Memory B cell (primary cell): ENCODE data around the gene RTL10.
A peak's percentile ranks its signal among the peaks of the same experiment; 100 is the strongest.

Experiments
- ATAC-seq: fragments of 150-1000 bp; cut with Tn5 transposase; 2 replicates; pipeline ENCODE4 v1.10.0; 2021; ENCODE audit warnings: low read depth, mild to moderate bottlenecking, moderate library complexity
- DNase-seq, 2 donors: peaks; one replicate each; pipeline ENCODE4 v3.0.0; 2022; ENCODE audit warnings: low spot score in 2 of 2
- H3K27ac Mint-ChIP-seq: one replicate; pipeline ENCODE4 v1.8.0; 2022; ENCODE audit warnings: mild to moderate bottlenecking, moderate library complexity, mixed read lengths
- H3K27me3 Mint-ChIP-seq: one replicate; pipeline ENCODE4 v1.8.0; 2022; ENCODE audit warnings: mixed read lengths
- H3K36me3 Mint-ChIP-seq: one replicate; pipeline ENCODE4 v1.8.0; 2022; ENCODE audit warnings: mild to moderate bottlenecking, mixed read lengths
- H3K4me1 Mint-ChIP-seq: one replicate; pipeline ENCODE4 v1.8.0; 2022; ENCODE audit warnings: mixed read lengths
- H3K4me3 Mint-ChIP-seq: one replicate; pipeline ENCODE4 v1.8.0; 2022; ENCODE audit warnings: mild to moderate bottlenecking, moderate library complexity, mixed read lengths
- H3K9me3 Mint-ChIP-seq: one replicate; pipeline ENCODE4 v1.8.0; 2022; ENCODE audit warnings: mixed read lengths

RTL10 gene, protein sequence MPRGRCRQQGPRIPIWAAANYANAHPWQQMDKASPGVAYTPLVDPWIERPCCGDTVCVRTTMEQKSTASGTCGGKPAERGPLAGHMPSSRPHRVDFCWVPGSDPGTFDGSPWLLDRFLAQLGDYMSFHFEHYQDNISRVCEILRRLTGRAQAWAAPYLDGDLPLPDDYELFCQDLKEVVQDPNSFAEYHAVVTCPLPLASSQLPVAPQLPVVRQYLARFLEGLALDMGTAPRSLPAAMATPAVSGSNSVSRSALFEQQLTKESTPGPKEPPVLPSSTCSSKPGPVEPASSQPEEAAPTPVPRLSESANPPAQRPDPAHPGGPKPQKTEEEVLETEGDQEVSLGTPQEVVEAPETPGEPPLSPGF

DNA sequence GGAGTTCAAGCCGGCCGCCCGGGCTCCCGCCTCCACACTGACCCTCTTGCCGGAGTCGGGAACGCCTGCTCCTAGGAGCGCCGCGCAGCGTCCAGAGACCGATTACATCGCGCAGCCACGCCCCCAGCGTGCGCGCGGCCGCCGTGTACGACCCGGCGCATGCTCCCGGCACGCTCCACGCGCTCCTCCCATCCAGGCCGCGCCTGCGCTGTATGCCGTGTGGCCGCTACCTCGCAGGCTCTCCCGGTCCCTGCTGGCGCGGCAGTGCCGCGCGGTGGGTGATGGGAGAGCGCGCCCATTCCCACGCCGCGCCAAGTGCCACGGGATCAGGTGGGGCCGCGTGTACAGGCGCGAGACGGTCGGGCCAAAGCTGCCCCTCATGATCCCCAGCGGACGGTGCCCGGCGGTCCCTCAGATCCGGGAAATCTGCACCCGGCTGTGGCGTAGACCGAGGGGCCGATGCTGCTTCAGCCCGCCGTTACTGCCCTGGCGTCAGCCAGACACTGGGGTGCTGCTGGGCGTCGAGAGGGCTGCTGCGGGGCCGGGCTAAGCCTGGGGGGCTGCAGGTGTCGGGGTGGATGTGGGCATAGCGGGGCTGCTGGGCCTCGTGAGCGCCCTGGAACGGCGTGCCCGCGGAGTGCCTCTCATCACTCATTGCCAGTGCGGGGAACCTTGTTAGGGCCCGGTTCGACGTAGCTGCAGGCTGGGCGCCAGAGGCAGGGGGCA, at the start of gene RTL10, which contains the start of gene GNB1L:
RTL10 (minus strand) TSS at position 97 of the 726 bp plus-strand sequence. CDS start 2,613 bp downstream, outside the sequence.
GNB1L (minus strand) TSS at position 97 of the 726 bp plus-strand sequence. CDS start 33,519 bp downstream, outside the sequence.
- H3K36me3 Mint-ChIP-seq: peaks cover 7% of the 10 kb centered on the region

DNA sequence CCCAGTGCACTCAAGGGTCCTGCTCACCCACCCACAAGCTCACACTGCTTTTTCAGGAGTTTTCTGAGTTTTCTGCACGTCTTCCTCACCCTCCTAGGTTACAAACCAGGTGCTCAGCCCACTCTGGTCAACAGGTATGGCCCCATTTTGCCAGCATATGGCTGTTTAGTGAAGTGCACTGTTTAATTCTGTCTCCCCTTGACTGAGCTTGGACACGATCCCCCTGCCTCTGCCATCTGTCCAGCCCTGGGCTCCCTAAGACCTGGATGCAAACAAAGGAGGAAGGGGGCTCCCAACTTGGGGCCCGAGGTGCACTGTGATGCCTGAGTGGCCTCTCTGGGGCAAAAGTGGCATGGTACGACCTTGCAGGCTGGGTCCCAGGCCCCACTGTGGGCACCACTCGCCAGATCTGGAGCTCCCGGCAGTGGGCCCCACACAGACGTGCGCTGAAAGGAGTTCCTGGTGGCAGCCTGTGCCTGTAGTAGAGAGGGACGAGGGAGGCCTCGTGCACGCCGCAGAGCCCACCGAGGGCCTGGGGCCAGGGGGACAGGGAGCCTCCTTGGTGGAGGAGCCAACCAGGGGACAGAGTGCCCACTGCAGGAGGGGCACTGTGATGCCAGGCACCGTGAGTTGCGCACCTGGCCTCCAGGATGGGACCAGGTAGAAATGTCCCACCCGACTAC, 49.6 kb upstream of the RTL10 start:
- Mint-ChIP-seq H3K27me3 (no peaks in the 10 kb centered on the region), H3K36me3 (peaks cover 10% of the 10 kb centered on the region), H3K9me3 (no peaks in the 10 kb centered on the region), H3K27ac (no peak overlapping the region), H3K4me1 (peaks cover 5% of the 10 kb centered on the region), H3K4me3 (no peak overlapping the region)
- ATAC-seq (no peak), DNase-seq (no peak)

More for the DNA sequence above, at the start of gene RTL10, which contains the start of gene GNB1L:
- Mint-ChIP-seq H3K4me1 (peaks cover 27% of the 10 kb centered on the region), H3K27ac (peak within 1 kb of the TSS; percentile 89), H3K9me3 (no peaks in the 10 kb centered on the region), H3K27me3 (no peaks in the 10 kb centered on the region), H3K4me3 (peak within 1 kb of the TSS; percentile 93)
- DNase-seq (peak; percentile 89 to 92), ATAC-seq (peak; percentile 92)

DNA sequence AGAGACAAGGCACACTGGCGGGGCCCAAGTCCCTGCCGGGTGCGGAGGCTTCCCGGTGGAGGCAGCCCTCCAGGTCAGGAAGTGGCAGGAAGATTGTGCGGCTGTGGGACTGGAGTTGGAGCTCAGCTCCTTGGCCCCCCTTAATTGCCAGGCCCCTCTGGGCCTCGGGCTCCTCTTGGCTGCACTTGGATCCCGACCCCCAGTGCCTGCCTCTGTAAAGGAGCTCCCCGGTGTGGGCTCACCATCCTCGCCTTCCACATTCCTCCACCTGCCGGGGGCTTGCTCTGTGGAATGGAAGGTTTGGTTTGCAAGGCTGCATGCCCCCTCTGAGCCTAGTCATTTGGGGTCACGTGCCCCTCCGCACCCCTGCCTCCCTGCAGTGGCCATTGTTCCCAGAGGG, 48.8 kb upstream of the RTL10 start:
- ATAC-seq: no peak
- Mint-ChIP-seq H3K27me3 (no peaks in the 10 kb centered on the region), H3K27ac (no peak overlapping the region), H3K9me3 (no peaks in the 10 kb centered on the region), H3K36me3 (peaks cover 15% of the 10 kb centered on the region), H3K4me1 (peaks cover 2% of the 10 kb centered on the region), H3K4me3 (no peak overlapping the region)
- no peak for DNase-seq

DNA sequence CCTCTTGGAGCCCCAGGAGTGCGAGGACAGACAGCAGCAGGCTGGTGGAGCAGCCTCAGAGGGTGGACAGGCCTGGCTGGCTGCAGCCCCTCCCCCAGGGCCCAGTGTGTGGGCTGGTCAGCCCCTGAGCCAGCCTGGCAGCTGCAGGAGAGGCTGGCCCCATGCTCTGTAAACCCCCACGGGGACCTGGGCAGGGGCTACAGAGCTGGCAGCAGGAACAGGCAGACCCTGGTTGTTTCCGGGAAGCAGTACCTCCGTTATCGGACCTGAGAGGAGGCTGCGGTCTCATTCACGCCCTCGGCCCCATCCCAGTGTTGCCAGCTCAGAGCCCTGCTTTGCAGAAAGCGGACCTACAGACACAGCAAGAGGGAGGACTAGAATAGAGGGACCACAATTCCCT, 48.4 kb upstream of the RTL10 start:
- Mint-ChIP-seq H3K9me3 (no peaks in the 10 kb centered on the region), H3K4me1 (peaks cover 2% of the 10 kb centered on the region), H3K36me3 (peaks cover 16% of the 10 kb centered on the region), H3K4me3 (no peak overlapping the region), H3K27ac (no peak overlapping the region), H3K27me3 (no peaks in the 10 kb centered on the region)
- ATAC-seq (no peak), DNase-seq (no peak)

DNA sequence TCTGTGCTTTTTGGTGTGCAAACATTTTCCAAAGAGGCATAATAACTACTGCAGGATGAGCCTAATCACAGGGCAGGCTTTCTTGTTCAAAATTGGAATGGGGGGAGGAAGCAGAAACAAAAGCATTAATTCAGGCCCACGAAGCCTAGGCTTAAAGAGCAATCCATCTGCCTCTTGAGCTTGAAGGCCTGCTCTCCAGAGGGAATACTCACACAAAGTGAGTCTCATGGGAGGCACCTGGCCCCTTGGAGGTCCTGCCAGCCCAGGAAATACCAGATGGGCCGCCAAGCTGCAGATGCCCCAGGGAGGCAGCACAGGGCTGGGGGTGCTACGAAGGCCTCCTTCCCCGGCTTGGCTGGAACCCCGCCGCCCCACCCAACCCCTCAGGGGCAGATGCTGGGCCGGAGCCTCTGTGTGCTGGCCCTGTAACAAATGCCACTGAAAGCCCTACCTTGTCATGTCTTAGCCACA, 47.6 kb upstream of the RTL10 start:
- no peak for ATAC-seq
- Mint-ChIP-seq H3K27ac (no peak overlapping the region), H3K36me3 (peaks cover 16% of the 10 kb centered on the region), H3K9me3 (no peaks in the 10 kb centered on the region), H3K4me1 (peaks cover 2% of the 10 kb centered on the region), H3K4me3 (no peak overlapping the region), H3K27me3 (no peaks in the 10 kb centered on the region)
- DNase-seq: no peak

DNA sequence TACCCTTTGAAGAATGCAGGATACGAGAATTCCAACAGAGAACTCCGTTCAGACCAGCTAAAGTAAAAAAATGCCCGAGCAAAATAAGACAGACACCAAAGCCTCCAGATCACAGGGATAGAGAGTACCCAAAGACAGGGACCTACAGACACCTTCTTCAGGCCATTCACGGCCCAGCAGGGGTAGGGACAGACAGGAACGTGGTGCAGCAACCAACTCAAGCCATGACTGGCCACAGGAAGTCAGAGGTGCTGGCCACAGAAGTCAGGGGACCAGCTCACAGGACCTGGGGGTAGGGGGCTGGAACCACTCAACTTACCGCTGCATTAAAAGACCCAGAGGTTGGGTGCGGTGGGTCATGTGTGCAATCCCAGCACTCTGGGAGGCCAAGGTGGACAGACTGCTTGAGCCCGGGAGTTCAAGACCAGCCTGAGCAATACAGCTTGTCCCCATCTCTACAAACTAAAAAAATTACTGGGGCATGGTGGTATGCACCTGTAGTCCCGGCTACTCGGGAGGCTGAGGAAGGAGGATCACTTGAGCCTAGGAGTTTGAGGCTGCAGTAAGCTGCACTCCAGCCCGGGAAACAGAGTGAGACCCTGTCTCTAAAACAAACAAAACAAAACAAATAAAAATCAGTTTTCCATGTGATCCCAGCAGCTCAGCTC, 47.0 kb upstream of the RTL10 start:
- Mint-ChIP-seq H3K9me3 (no peaks in the 10 kb centered on the region), H3K27ac (no peak overlapping the region)
- ATAC-seq: no peak

DNA sequence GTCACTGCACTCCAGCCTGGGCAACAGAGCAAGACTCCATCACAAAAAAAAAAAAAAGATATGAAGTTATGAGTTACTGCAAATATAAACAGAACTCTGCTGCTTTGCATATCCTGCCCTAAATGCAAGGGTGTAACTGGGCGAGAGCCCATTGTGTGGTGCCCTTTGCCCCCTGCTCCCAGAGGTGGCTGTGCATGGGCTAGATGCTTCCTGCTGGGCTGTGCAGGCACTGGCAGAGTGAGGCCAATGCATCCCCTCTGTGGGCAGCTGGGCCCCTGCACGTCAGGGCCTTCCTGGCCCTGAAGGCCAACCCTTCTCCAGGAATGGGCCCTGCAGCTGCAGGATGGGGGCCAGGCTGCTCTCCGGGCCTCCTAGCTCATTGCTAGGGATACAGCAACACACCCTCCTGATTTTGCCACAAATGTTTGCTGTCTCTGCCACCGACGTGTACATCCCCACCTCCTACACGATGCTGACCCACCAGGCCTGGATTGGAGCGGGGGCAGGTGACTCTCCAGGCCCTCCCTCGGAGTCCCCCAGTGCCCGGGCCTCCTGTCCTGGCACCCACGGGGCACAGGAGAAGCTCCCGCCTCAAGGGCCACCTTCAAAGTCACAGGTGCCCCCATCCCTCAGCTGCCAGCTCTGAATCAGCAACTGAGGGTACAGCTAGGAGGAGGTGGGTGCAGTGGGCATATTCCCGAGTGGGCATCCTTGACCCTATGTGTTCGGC, 46.2 kb upstream of the RTL10 start:
- H3K4me1 Mint-ChIP-seq: peaks cover 2% of the 10 kb centered on the region
- peaks cover 11% of the 10 kb centered on the region for H3K36me3 Mint-ChIP-seq
- ATAC-seq (no peak), DNase-seq (no peak)
- no peaks in the 10 kb centered on the region for H3K27me3 Mint-ChIP-seq
- H3K27ac Mint-ChIP-seq: no peak overlapping the region
- no peak overlapping the region for H3K4me3 Mint-ChIP-seq
- no peaks in the 10 kb centered on the region for H3K9me3 Mint-ChIP-seq

More for the DNA sequence above, 47.0 kb upstream of the RTL10 start:
- Mint-ChIP-seq H3K36me3 (peaks cover 16% of the 10 kb centered on the region), H3K27me3 (no peaks in the 10 kb centered on the region), H3K4me3 (no peak overlapping the region), H3K4me1 (peaks cover 2% of the 10 kb centered on the region)
- no peak for DNase-seq

DNA sequence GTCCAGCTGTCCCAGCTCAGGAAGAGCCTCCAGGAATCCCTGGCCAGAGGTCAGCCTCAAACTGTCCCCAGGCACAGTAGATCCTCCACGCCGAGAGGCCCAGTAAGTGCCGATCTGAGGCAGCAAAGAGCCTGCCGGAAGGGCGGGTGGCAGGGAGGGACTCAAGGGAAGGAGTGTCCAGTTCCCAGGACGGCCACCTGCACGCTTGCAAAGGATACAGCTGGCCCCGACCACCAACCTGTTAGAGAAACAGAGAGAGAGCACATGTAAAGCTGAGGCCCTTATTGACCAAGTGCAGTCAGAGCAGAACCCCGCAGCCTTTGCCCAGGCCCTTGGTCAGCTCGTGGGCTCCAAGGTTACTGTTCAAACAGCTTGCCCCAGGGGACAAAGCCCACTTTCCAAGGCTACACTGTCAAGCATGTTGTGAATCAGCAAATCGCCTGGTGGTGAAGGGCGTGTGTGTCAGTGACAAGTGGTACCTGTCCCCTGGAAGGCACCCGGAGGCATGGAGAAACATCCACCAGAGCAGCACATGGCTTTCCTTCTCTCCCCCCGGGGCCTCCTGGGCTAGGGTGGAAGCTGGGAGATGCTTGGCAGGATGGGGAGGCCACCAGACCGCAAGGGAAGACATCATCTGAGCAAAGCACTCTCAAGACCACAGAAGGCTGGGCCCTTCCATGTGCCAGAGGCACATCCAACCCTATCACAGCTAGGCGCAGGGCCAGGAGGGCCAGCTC, 44.3 kb upstream of the RTL10 start:
- peaks cover 11% of the 10 kb centered on the region for H3K36me3 Mint-ChIP-seq
- no peaks in the 10 kb centered on the region for H3K27me3 Mint-ChIP-seq
- no peak overlapping the region for H3K4me3 Mint-ChIP-seq
- ATAC-seq (no peak), DNase-seq (no peak)
- no peak overlapping the region for H3K27ac Mint-ChIP-seq
- peaks cover 2% of the 10 kb centered on the region for H3K4me1 Mint-ChIP-seq
- H3K9me3 Mint-ChIP-seq: no peaks in the 10 kb centered on the region

DNA sequence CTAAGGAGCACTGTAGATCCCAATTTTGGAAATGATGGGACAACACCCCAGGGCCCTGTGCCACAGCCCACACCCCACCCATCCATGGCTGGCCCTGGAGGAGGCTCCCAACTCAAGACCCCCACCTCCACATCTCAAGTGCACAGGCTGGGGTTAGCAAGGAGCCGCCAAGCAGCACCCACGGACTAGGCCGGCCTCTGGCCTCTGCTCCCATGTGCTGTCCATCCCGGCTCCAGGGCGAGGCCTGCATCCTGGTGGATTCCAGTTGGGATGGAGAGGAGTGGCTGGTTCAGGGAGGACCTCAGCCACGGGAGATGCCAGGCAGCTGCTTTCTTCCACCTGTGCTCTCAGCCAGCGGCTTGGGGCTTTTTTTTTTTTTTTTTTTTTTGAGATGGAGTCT, 43.5 kb upstream of the RTL10 start:
- Mint-ChIP-seq H3K9me3 (no peaks in the 10 kb centered on the region), H3K27ac (no peak overlapping the region), H3K4me1 (peaks cover 2% of the 10 kb centered on the region), H3K36me3 (peaks cover 12% of the 10 kb centered on the region), H3K27me3 (no peaks in the 10 kb centered on the region), H3K4me3 (no peak overlapping the region)
- DNase-seq (no peak), ATAC-seq (no peak)

DNA sequence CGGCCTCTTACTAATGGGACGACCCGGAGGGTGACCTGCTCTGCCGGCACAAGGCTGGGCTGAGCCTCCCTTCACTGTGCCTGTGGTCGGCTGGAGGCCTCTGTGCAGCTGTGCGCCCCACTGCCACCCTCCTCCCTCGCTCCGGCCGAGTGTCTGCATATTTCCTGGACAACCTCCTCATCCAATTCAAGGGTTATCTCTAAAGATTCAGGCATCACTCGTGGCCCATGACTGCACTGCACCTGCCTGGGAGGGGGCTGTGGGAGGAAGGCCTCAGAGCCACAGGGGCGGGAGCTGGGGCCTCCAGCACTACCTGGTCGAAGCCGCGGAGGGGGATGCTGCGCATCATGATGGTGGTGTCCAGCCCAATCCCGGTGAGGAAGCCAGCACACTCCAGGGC, 43.1 kb upstream of the RTL10 start:
- Mint-ChIP-seq H3K9me3 (no peaks in the 10 kb centered on the region), H3K4me3 (no peak overlapping the region), H3K27ac (no peak overlapping the region), H3K36me3 (peaks cover 12% of the 10 kb centered on the region), H3K27me3 (no peaks in the 10 kb centered on the region), H3K4me1 (peaks cover 2% of the 10 kb centered on the region)
- DNase-seq: no peak
- ATAC-seq: no peak

DNA sequence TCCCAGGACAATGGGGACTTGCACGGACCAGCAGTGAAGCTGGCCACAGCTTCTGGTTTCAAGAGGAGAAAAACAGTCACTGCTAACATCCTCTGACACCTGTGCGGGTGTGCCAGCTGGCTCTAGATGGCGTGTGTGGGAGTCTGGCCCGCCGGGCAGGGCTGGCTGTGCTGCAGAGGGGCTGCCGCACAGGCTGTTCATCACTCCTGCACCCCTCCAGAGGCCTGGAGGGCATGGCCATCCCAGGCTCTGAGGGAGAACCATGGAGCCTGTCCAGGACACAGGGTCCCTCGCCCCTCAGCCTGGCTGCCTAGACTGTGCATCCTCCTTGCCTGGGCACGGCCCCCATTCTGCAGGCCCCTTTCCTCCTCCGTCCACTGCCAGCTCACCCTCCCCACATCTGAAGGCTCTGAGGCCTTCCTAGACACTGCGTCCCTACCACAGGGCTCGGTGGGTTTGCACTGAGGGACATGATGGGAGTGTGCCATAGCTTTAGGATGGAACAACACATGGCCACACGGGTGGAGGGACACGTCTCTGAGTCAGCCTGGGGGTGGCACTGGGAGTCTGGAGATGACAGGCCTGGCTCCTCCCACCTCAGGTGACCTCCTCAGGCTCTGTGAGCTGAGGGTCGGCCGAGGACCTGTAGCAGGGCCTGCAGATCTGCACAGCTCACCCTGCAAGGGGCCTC, 42.1 kb upstream of the RTL10 start:
- H3K27me3 Mint-ChIP-seq: no peaks in the 10 kb centered on the region

DNA sequence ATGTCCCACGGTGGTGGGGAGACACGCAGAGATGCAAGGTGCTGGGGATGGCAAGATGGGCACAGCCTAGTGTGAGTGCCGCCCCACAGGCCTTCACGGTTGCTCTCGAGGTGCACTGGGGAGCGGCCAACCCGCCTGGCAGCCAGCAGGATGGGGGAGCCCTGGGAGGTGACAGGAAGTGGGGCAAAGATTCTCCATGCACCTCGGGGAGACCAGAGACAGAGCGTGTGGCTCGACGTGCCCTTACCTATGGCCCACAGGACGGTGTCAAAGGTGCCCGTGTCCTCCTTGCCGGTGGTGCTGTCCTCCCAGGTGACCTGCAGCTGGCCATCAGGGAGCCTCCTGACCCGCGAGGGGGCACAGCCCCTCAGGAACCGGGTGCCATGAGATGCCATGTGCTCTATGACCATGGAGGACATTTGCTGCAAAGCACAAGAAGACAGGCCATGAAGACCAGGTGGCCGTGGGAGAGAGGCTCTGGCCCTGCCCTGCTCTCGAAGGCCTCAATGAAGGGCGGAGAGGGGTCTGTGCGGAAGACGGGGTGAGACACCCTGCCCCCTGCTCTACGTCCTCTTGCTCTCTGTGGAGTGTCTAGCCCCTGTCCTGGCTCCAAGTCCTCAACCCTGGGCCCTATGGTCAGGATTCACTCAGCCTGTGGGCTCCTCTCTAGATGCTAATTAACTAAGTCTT, 40.6 kb upstream of the RTL10 start:
- peaks cover 8% of the 10 kb centered on the region for H3K36me3 Mint-ChIP-seq
- H3K27me3 Mint-ChIP-seq: no peaks in the 10 kb centered on the region
- DNase-seq (no peak), ATAC-seq (no peak)
- no peaks in the 10 kb centered on the region for H3K9me3 Mint-ChIP-seq
- H3K4me3 Mint-ChIP-seq: no peak overlapping the region
- peaks cover 17% of the 10 kb centered on the region for H3K4me1 Mint-ChIP-seq
- no peak overlapping the region for H3K27ac Mint-ChIP-seq

More for the DNA sequence above, 42.1 kb upstream of the RTL10 start:
- no peak overlapping the region for H3K27ac Mint-ChIP-seq
- ATAC-seq: no peak
- H3K9me3 Mint-ChIP-seq: no peaks in the 10 kb centered on the region
- H3K4me1 Mint-ChIP-seq: peaks cover 9% of the 10 kb centered on the region
- H3K4me3 Mint-ChIP-seq: no peak overlapping the region
- DNase-seq: no peak
- H3K36me3 Mint-ChIP-seq: peaks cover 12% of the 10 kb centered on the region
